SJSA1 (cell line): ENCODE measurements around the gene ARID5B. TPM values are rescaled to one million over a fixed set of nuclear protein-coding genes. Genes with fewer than 3 reads are reported as not detected.

Experiments
- DNase-seq, 2 experiments: peaks; one replicate each; pipeline ENCODE4 v3.0.0-alpha.2; 2015 to 2020; ENCODE audit warnings: low spot score in 2 of 2, low read depth in 1 of 2
- H3K27ac ChIP-seq: fragments of 250-450 bp; sonication (Bioruptor Pico); 2 replicates; pipeline ENCODE4 v1.5.1; 2020; ENCODE audit warnings: mild to moderate bottlenecking, moderate library complexity
- H3K27me3 ChIP-seq: fragments of 250-450 bp; sonication (Bioruptor Pico); replicated peaks from 2 replicates; pipeline ENCODE4 v1.5.1; 2020; ENCODE audit warnings: mild to moderate bottlenecking, moderate library complexity
- H3K36me3 ChIP-seq: fragments of 250-450 bp; sonication (Bioruptor Pico); 2 replicates; pipeline ENCODE4 v1.5.1; 2020; ENCODE audit warnings: mild to moderate bottlenecking
- H3K4me1 ChIP-seq: fragments of 250-450 bp; sonication (Bioruptor Pico); replicated peaks from 2 replicates; pipeline ENCODE4 v1.6.1; 2021; ENCODE audit warnings: mild to moderate bottlenecking
- H3K4me3 ChIP-seq: fragments of 250-450 bp; sonication (Bioruptor Pico); 2 replicates; pipeline ENCODE4 v1.5.1; 2020; ENCODE audit warnings: mild to moderate bottlenecking
- H3K9me3 ChIP-seq: fragments of 250-450 bp; sonication (Bioruptor Pico); replicated peaks from 2 replicates; pipeline ENCODE4 v1.5.1; 2020; ENCODE audit warnings: mild to moderate bottlenecking
- total RNA-seq: library from RNA; depleted of rRNA; stranded (reverse); fragments of >200 nt; shearing (Covaris generic); gene quantifications from 2 replicates; pipeline ENCODE4 v1.2.3, GENCODE V29; 2014

ARID5B gene
- total RNA-seq, 1 experiment from 2014 or later, result 34.0 TPM

DNA sequence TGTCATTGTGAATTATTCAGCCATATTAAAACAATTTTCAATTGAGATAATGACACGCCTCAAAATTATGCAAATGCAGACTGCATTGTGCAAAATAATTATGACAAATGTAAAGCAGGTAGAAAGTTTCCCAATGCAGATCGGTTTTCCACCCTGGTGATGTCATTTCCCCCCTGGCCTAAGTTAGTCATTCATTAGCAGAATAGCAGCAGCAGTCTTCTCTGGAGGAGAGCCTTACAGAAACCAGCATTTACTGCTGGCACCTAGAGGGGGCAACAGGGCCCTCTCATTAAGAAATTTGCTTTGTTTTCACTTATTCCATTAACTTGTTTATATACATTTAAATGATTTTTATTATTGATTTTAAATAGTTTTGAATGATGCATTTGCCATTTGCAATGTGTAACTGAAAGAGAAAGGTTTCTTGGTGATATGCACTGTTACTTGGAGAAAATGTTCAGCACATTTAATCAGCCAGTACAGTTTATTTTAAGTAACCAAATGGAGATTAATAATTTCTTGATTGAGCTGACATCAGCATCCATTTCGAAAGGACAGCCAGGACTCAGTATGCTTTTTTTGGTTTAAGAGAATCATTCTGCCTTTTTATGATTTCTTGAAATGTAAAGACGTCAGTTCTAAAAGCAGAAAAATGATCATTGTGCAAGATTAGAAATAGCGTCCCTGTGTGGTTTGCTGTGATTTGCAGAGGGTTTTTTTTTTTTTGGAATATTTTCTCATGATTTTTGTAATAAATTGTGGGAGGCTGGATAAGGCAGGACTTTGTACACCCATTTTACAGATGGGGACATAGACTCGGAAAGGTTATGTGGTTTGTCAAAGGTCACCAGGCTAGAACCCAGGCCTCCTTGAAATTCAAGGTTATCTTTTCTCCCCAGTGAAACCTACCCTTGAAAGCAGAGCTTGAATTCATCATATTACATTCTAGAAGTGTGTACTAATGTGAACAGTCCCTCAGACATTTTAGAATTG is 3.5 kb downstream of the ARID5B start:
- Histone ChIP-seq H3K9me3 (no peaks in the 10 kb centered on the region), H3K36me3 (peaks cover 16% of the 10 kb centered on the region), H3K27me3 (no peaks in the 10 kb centered on the region), H3K4me1 (peaks cover 11% of the 10 kb centered on the region), H3K4me3 (peak overlapping the region; percentile 74), H3K27ac (0 out of 2 replicates have a peak overlapping the region, but pooled peaks have one; percentile 1)
- DNase-seq, result peak in 1 of 2 experiments; percentile 45

DNA sequence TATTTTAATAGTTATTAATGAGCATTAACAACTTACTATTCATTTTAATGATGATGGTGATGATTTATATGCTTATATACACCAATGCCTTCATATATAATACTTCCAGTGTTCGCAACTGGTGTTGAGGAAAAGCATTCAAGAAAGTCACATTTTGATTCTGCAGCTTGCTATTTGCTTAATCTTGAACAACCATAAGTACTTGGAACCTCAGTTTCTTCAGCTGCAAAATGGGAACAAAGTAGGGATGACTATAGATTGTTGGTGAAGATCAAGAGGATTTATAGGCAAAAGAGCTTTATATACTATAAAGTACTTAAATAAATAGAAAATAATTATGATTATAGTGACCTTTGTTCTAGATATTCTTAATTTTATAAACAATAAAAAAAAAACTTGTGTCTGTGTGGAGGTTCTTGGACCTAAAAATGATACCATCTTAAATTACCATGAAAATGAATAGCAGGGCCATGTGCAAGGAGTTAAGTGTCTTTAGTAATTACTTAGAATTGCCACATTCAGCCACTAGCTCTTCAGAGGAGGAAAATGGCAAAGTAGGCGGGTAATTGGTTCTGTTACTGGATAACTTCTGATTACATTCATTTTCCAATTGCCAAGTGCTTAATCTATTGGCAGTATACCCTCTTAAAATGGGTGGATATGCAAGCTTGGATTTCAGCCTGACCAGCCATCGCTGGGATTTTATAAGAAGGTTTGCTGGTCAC is 4.5 kb downstream of the ARID5B start:
- Histone ChIP-seq H3K27ac (no peak overlapping the region), H3K36me3 (peaks cover 24% of the 10 kb centered on the region), H3K4me3 (no peak overlapping the region), H3K27me3 (no peaks in the 10 kb centered on the region), H3K4me1 (peaks cover 11% of the 10 kb centered on the region), H3K9me3 (no peaks in the 10 kb centered on the region)
- DNase-seq, result no peak

DNA sequence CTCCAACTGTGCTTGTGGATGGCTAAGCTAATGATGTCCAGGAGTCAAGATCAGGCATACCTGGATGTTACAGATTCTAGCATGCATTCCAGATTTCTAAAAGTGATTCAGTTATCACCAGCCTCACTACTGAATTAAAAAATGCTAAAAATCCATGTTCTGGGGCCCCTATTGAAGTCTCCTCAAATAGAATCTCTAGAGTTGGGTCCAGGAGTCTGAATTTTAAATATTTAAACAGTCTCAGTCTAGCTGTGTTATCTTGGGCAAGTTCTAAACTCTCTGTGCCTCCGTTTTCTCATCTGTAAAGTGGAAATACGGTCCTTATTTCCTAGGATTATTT is 5.0 kb downstream of the ARID5B start:
- no peak overlapping the region for H3K27ac ChIP-seq
- no peaks in the 10 kb centered on the region for H3K9me3 ChIP-seq
- peaks cover 11% of the 10 kb centered on the region for H3K4me1 ChIP-seq
- no peak for DNase-seq
- H3K36me3 ChIP-seq, result peaks cover 28% of the 10 kb centered on the region
- no peak overlapping the region for H3K4me3 ChIP-seq
- no peaks in the 10 kb centered on the region for H3K27me3 ChIP-seq

DNA sequence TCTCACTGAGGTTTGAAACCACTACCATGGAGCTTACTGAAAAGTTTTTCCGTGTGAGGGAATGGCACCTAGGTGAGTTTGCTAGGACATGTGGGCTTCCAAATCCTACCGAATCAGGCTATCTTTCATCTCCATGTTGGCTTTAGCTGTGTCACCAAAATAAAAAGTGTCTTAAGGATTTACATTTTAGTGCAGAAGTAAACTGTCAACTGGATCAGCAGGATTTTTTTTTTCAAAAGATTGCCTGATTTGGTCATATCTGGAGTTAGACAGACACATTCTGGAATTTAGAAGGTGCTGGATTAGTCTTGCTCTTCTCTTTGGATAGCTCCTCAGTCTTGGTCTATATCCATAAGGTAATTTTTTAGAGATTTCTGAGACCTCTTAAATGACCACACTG is 5.5 kb downstream of the ARID5B start:
- Histone ChIP-seq H3K36me3 (peaks cover 28% of the 10 kb centered on the region), H3K4me3 (no peak overlapping the region), H3K27me3 (no peaks in the 10 kb centered on the region), H3K9me3 (no peaks in the 10 kb centered on the region), H3K27ac (no peak overlapping the region), H3K4me1 (peaks cover 11% of the 10 kb centered on the region)
- DNase-seq, result no peak

DNA sequence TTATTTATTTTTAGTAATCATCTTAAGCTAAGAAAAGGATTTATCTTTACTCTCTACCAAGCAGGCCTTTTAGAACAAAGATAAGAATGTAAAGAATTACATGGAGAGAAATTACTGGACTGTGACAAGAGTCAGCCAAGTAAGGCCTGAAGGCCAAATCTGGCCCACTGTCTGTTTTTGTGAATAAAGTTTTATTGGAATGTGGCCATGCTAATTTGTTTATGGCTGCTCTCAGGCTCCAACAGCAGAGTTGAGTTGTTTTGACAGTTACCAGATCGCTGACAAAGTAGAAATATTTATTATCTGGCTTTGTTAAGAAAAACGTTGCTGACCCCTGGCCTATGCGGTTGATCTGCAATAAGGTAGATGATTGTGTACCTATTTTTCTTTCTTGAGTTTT is 6.1 kb downstream of the ARID5B start:
- Histone ChIP-seq H3K4me3 (no peak overlapping the region), H3K36me3 (peaks cover 28% of the 10 kb centered on the region), H3K27me3 (no peaks in the 10 kb centered on the region), H3K9me3 (no peaks in the 10 kb centered on the region), H3K4me1 (peaks cover 11% of the 10 kb centered on the region), H3K27ac (no peak overlapping the region)
- no peak for DNase-seq

DNA sequence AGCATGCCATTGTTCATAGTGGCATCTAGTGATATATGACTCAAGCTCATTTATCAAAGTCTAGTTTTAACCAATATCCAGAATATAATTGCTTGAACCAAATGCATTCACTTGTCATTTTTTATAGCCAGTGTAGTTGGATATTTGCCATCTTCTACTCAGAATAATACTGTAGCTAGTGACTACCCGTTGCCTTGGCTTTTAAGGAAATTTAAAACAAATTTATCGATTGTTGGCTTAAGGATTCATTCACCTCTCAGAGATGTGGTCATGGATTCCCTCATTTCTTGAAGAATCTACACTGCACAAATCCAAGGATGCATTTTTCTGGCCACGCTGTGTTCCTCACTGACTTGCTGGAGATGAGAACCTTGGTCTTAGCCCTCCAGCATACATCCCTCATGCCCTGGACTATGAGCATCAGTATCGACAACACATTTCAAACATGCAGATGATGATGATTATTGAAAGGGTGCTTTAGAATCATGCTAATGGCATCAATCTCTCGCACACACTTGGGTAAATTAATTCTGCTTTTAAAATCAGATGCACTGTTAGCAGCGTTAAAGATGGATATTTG is 8.8 kb downstream of the ARID5B start:
- Histone ChIP-seq H3K27ac (no peak overlapping the region), H3K4me1 (no peaks in the 10 kb centered on the region), H3K4me3 (no peak overlapping the region), H3K27me3 (no peaks in the 10 kb centered on the region), H3K36me3 (peaks cover 44% of the 10 kb centered on the region), H3K9me3 (no peaks in the 10 kb centered on the region)
- DNase-seq, result no peak

DNA sequence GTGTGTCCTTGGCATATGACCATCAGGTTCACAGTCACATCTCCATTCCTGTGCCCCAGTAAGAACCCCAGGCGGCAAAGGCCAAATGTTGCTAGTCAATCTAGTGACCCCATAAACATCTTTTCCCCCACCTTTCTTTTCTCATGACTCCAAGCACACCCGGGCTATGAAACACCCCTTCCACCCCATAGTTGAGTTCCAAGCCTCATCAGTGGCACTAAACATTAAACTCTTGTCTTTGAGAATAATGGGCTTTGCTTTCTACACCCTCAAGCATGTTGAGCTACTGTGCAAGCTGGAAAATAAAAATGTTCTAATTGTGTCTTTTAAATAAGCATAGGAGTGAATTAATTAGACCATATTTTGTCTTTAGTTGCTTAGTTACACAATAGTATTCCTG is 9.4 kb downstream of the ARID5B start:
- Histone ChIP-seq H3K9me3 (no peaks in the 10 kb centered on the region), H3K27ac (no peak overlapping the region), H3K36me3 (peaks cover 50% of the 10 kb centered on the region), H3K4me1 (no peaks in the 10 kb centered on the region), H3K4me3 (no peak overlapping the region), H3K27me3 (no peaks in the 10 kb centered on the region)
- DNase-seq, result no peak

DNA sequence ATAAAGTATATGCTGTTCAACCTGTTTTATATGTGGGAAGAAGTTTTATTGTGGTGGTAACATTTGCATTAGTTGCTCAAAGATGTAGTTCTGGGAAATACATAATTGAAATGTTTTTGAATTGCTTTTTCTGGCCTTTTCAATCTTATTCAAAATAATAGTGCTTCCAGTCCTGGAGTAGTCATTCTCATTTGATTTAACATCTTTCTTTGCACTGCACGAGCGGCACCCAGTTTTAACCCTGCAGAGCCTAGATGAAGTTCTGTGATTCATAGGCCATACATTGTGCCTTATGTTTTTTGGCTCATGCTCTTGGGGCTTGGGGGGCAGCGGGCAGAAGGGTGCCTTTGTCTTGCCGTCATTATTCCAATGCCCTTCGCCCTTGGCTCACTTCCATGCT is 9.9 kb downstream of the ARID5B start:
- H3K4me1 ChIP-seq, result no peaks in the 10 kb centered on the region
- H3K27me3 ChIP-seq, result no peaks in the 10 kb centered on the region
- H3K9me3 ChIP-seq, result no peaks in the 10 kb centered on the region
- H3K4me3 ChIP-seq, result no peak overlapping the region
- no peak overlapping the region for H3K27ac ChIP-seq
- no peak for DNase-seq
- peaks cover 52% of the 10 kb centered on the region for H3K36me3 ChIP-seq

DNA sequence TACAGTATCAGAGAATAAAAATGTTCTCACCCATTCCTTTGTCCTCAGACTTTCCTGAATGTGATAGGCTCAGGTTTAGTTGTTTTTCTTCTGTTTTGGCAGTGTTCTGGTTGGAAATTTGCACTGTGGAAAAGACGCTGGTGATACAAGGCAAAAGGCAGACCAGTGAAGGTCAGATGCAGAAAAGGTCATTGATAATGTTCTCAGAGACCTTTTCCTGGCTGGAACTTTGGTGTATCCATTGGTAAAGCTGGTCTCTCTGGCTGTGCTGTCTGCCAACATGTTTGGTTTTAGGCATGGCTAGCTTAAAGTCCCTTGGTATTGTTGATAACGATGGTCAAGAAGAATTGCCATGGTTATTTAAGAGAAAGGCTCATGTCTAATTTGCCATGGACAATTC is 11.5 kb downstream of the ARID5B start:
- Histone ChIP-seq H3K4me1 (no peaks in the 10 kb centered on the region), H3K36me3 (peaks cover 51% of the 10 kb centered on the region), H3K9me3 (no peaks in the 10 kb centered on the region), H3K27me3 (no peaks in the 10 kb centered on the region), H3K27ac (no peak overlapping the region), H3K4me3 (no peak overlapping the region)
- DNase-seq, result no peak

DNA sequence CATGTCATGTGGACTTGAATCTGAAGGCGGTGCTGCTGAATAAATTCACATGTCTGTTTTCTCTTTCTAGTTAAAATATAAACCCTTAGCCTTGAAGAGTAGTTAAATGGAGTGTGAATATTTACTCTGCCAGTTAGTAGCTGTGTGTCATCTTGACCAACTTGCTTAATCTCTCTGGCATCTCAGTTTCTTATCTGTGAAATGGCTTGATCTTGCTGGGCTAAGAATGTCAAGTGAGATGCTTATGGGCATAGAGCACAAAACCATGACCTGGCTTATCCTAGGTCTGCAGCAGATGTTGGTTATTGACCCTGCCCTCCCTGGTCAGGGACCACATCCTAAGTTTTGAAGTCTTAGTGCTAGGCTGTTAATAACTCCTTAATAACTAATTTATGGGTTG is 16.6 kb downstream of the ARID5B start:
- DNase-seq, result no peak
- Histone ChIP-seq H3K36me3 (peaks cover 46% of the 10 kb centered on the region), H3K4me1 (peaks cover 6% of the 10 kb centered on the region), H3K27me3 (no peaks in the 10 kb centered on the region), H3K4me3 (no peak overlapping the region), H3K9me3 (no peaks in the 10 kb centered on the region), H3K27ac (no peak overlapping the region)

DNA sequence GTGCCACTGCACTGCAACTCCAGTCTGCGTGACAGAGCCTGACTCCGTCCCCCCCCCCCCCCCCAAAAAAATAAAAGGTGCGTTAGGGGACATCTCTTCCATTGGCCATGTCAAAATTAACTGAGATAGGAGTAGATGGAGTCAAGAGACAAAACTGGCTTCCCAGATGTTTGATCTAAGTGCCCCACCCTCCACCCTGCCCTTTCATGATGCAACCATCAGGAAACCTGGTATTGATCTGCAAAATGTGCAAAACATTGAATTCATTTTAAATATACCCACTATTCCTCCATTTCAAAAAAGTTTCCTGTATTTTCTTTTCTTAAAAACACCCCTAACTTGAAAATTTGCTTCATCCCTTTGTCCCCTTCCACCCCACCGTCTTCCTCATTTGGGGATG is 17.5 kb downstream of the ARID5B start:
- no peak overlapping the region for H3K27ac ChIP-seq
- peaks cover 13% of the 10 kb centered on the region for H3K4me1 ChIP-seq

DNA sequence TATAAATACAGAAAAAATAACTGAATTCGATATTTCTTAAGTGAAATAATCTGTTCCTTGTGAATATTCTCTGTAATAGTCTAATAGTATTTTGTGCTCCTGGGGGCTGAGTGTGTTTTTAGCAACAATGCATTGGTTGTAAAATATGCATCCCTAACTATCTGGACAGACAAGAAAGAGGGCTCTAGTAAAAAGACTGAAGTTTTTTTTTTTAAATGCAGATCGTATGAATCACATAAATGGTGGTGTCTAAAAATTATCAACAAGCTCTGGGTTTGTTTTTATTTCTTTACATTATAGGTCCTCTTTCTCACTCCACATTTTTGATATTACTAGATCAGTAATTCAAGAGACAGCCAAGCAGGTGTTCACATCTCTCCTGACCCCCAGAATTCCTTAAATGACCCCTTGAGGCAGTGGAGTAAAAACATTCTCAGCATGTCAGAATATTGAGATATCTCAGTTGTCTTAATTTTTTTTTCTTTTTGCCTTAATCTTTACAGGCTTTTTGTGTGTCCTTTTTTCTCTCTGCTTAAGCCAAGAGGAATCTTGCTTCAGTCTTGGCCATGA is 18.2 kb downstream of the ARID5B start:
- H3K9me3 ChIP-seq, result no peaks in the 10 kb centered on the region
- no peak overlapping the region for H3K27ac ChIP-seq
- H3K4me3 ChIP-seq, result no peak overlapping the region
- H3K4me1 ChIP-seq, result peaks cover 13% of the 10 kb centered on the region
- H3K27me3 ChIP-seq, result no peaks in the 10 kb centered on the region
- H3K36me3 ChIP-seq, result peaks cover 45% of the 10 kb centered on the region
- no peak for DNase-seq

More for the DNA sequence above, 17.5 kb downstream of the ARID5B start:
- no peaks in the 10 kb centered on the region for H3K27me3 ChIP-seq
- no peaks in the 10 kb centered on the region for H3K9me3 ChIP-seq
- peaks cover 51% of the 10 kb centered on the region for H3K36me3 ChIP-seq
- H3K4me3 ChIP-seq, result no peak overlapping the region
- no peak for DNase-seq

DNA sequence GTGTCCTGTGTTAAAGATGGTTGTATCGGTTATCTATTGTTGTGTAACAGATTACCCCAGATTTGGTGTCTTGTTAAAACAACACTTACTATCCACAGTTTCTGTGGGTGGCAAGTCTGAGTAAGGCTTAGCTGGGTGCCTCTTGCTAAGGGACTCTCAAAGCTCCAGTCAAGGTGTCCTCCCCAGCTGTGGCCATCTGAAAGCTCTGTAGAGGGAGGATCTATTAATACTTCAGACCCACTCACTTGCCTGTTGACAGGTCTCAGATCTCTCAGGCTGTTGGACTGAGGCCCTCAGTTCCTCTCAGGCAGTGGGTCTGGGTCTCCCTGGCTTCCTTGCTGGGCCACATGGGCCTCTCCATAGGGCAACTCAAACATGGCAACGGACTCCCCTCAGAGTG is 19.6 kb downstream of the ARID5B start:
- H3K36me3 ChIP-seq, result peaks cover 31% of the 10 kb centered on the region
- peaks cover 13% of the 10 kb centered on the region for H3K4me1 ChIP-seq
- no peak overlapping the region for H3K27ac ChIP-seq
- H3K4me3 ChIP-seq, result no peak overlapping the region
- no peaks in the 10 kb centered on the region for H3K27me3 ChIP-seq
- DNase-seq, result no peak
- no peaks in the 10 kb centered on the region for H3K9me3 ChIP-seq
